Kidney epithelial cell (primary cell): ENCODE results near the gene LPCAT2. TPM values are rescaled to one million over a fixed set of nuclear protein-coding genes. Genes with fewer than 3 reads are reported as not detected.

Experiments
- DNase-seq: peaks from one replicate; pipeline ENCODE4 v3.0.0-alpha.2; 2010; ENCODE audit warnings: low read depth
- H3K27me3 ChIP-seq: 2 replicates; pipeline ENCODE4 v1.6.0; 2011; ENCODE audit warnings: low read length; ENCODE audit not compliant: control insufficient read depth, insufficient read depth
- H3K36me3 ChIP-seq: 2 replicates; pipeline ENCODE4 v1.5.1; 2011; ENCODE audit warnings: low read length; ENCODE audit not compliant: control insufficient read depth, insufficient read depth
- H3K4me3 ChIP-seq: 2 replicates; pipeline ENCODE4 v1.5.1; 2011; ENCODE audit warnings: low read depth, mild to moderate bottlenecking, control low read depth, low read length
- total RNA-seq: library from RNA; depleted of rRNA; stranded (reverse); fragments of >200 nt; gene quantifications from 2 replicates; pipeline ENCODE4 v1.2.3, GENCODE V29; 2015
- TF ChIP-seq, protein P1 (sequence below): IDR thresholded peaks from 2 replicates; pipeline ENCODE4 v1.5.1; 2011; ENCODE audit warnings: mild to moderate bottlenecking, moderate library complexity, low read length, control low read depth, inconsistent platforms; ENCODE audit not compliant: insufficient read depth, poor library complexity, severe bottlenecking

The LPCAT2 gene
- total RNA-seq, 1 donor from 2014 or later: 4.2 TPM

DNA sequence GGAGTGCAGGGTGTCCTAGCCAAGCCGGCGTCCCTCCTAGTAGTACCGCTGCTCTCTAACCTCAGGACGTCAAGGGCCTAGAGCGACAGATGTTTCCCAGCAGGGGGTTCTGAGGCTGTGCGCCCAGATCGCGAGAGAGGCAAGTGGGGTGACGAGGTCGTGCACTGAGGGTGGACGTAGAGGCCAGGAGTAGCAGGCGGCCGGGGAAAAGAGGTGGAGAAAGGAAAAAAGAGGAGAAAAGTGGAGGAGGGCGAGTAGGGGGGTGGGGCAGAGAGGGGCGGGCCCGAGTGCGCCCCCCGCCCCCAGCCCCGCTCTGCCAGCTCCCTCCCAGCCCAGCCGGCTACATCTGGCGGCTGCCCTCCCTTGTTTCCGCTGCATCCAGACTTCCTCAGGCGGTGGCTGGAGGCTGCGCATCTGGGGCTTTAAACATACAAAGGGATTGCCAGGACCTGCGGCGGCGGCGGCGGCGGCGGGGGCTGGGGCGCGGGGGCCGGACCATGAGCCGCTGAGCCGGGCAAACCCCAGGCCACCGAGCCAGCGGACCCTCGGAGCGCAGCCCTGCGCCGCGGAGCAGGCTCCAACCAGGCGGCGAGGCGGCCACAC is 29.9 kb upstream of the LPCAT2 start, which contains the start of gene MMP2:
Gene MMP2, plus strand, starts transcription at position 372 of the 603 bp plus-strand sequence. CDS start 282 bp downstream, outside the sequence.
- H3K36me3 ChIP-seq: no peaks in the 10 kb centered on the region
- H3K27me3 ChIP-seq: no peaks in the 10 kb centered on the region
- H3K4me3 ChIP-seq: peak within 1 kb of the TSS; percentile 46
- TF ChIP-seq, protein P1, sequence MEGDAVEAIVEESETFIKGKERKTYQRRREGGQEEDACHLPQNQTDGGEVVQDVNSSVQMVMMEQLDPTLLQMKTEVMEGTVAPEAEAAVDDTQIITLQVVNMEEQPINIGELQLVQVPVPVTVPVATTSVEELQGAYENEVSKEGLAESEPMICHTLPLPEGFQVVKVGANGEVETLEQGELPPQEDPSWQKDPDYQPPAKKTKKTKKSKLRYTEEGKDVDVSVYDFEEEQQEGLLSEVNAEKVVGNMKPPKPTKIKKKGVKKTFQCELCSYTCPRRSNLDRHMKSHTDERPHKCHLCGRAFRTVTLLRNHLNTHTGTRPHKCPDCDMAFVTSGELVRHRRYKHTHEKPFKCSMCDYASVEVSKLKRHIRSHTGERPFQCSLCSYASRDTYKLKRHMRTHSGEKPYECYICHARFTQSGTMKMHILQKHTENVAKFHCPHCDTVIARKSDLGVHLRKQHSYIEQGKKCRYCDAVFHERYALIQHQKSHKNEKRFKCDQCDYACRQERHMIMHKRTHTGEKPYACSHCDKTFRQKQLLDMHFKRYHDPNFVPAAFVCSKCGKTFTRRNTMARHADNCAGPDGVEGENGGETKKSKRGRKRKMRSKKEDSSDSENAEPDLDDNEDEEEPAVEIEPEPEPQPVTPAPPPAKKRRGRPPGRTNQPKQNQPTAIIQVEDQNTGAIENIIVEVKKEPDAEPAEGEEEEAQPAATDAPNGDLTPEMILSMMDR: no peak
- DNase-seq: no peak

DNA sequence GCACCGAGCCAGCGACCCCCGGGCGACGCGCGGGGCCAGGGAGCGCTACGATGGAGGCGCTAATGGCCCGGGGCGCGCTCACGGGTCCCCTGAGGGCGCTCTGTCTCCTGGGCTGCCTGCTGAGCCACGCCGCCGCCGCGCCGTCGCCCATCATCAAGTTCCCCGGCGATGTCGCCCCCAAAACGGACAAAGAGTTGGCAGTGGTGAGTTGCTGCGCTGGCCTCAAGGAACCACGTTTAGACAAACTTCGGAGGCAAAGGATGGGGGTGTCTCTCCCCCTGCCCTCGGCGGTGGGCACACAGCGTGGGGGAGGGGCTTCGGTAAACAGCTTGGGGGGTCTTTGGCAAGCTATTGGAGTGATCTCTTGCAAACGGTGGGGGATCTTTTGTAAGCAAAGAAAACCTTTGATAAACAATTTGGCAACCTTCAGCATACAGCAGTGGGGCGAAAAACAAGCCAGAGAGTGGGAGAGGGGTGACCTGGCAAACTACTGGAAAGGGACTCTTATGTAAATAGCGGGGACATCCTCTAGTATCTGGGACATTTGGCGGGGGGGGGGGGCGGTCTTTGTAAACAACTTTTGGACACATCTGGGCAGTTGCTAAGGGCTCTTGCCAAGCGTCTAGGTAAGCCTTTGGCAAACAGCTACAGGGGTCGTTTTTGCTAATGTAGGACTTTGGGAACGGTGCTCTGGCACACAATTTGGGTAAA is 29.3 kb upstream of the LPCAT2 start:
- DNase-seq: no peak
- TF ChIP-seq, protein P1: no peak
- no peaks in the 10 kb centered on the region for H3K36me3 ChIP-seq
- no peaks in the 10 kb centered on the region for H3K27me3 ChIP-seq
- peak overlapping the region; percentile 46 for H3K4me3 ChIP-seq

DNA sequence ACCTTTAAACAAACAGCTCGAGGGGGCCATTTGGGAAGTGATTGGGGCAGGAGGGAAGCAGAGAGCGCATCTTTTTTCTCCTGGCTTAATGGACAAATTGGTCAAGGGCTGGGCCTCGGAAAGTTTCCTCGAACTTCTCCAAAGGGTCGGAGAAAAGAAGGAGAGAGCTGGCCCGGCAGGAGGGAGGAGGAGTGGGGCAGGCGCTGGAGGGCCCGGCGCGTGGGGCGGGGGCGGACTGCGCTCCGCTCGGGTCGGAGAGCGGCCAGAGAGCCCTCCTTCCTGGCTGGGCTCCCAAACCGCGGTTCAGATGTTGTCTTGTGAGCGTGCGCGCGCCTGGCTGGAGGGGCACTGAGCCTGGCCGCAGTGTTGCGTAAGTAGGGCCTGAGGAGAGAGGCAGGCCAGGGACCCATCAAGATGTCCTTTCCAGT is 28.6 kb upstream of the LPCAT2 start:
- TF ChIP-seq, protein P1: no peak
- Histone ChIP-seq H3K4me3 (peak overlapping the region; percentile 46), H3K27me3 (no peaks in the 10 kb centered on the region), H3K36me3 (peaks cover 2% of the 10 kb centered on the region)
- no peak for DNase-seq

DNA sequence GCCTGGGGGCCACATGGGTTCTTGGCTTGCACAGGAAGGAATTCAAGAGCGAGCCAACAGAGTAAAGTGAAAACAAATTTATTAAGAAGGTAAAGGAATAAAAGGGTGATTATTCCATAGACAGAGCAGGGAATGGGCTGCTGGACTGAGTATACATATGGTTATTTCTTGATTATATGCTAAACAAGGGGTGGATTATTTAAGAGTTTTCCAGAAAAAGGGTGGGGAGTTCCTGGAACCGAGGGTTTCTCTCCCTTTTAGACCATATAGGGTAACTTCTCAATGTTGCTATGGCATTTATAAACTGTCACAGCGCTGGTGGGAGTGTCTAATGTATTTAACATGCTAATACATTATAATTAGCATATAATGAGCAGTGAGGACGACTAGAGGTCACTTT is 27.8 kb upstream of the LPCAT2 start:
- DNase-seq: no peak
- no peaks in the 10 kb centered on the region for H3K27me3 ChIP-seq
- H3K36me3 ChIP-seq: peaks cover 2% of the 10 kb centered on the region
- H3K4me3 ChIP-seq: no peak overlapping the region
- TF ChIP-seq, protein P1: no peak

DNA sequence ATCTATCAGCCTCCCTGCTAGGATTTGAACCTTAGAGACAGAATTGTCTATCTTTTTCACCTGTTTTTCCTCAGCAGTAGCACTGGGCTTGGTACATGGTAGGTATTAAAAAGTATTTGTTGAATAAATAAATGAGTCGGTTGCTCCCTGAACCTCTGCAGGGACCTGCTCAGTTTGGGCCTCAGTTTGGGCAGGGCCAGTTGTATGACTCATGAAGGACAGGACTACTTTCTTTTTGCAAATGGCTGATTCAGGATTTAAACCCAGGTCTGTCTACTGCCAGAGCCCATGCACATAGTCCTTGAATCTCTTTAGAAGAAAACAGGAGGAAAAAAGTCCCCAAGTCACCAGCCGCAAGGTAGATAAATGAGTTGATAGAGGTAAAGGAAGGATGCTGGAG is 26.8 kb upstream of the LPCAT2 start:
- Histone ChIP-seq H3K36me3 (peaks cover 2% of the 10 kb centered on the region), H3K27me3 (no peaks in the 10 kb centered on the region), H3K4me3 (no peak overlapping the region)
- TF ChIP-seq, protein P1: no peak
- DNase-seq: no peak
